ENCODE measurements around the gene ORM2.
A peak's percentile ranks its signal among the peaks of the same experiment; 100 is the strongest.

The ORM2 gene

GRCh38 chr9:114371973-114372917 lies 42.6 kb downstream of the ORM2 start:
- DNase-seq, result peak; percentile 82

DNA sequence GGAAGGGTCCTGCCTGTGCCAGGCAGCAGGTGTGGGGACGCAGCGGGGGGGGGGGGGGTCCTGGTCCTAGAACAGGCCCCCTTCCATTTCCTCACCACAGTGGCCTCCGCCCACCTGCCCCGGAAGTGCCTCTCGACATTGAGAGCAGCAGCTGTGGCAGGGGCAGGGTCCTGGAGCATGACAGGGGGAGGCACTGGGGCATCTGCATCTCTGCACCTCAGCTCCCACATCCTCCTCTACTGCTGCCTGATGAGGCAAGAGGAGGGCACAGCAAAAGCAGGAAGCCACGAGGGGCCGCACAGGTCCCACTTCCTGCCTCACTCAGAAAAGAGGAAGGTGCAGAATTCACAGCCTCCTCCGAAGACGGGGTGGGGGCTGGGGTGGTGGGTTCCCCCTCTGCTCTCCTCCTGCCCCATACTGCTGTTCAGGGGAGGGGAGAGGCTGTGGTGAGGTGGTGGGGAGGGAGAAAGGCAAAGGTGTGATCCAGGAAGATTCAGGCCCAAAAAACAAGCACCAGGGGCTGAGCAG lies 43.3 kb downstream of the ORM2 start:
- DNase-seq, result peak; percentile 90 to 91

DNA sequence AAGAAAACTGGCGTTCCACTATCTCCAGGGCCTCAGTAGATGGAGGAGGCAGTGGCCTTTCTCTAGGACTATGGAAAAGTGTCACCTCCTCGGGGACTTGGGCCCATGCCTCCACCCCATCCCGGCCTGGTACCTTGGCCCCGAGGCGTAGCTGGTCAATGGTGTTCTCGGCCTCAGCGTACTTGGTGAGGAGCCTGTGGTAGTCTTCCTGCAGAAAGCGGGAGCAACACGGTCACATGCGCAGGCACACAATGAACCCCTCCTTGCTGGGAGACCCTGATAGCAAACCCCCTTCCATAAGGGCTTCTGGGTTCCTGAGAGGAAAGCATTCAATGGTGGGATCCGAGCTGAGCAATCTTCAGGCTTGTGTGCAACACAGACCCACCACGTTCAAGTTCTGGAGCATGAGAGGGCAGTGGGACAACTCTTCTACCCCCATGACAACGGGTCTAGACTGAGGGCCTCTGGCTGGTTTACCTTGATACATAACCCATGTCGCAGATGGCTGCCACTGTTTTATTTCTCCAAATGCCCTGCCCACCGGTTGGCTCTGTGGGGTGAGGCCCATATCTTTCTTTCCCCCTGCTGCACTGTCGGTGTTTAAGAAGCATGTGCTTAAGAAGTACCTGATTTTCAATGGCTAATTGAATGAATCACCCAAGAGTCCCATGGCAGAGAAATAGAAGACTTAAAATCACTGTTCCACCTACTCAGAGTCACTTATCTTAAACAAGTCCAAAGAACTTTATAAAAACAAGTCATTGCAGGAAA lies 44.5 kb downstream of the ORM2 start:
- no peak for DNase-seq

DNA sequence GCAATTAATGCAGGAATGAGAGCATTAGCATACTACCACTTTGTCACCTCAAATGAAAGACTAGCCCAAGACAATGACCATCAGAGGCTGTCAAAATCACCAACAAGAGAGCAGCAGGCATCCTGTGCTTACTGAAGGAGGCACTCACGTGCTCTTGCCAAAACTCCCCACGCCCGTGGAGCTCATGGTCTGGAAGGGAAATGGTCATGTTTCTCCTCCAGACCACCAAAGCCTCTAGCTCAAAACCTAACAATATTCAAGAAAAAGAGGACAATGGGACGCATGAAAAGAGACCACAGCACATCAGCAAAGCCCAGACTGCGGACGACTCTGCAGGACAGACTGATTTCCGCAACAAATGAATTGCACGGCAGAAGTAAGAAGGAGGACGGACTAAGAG lies 45.3 kb downstream of the ORM2 start:
- peak in 1 of 2 donors; percentile 24 for DNase-seq

DNA sequence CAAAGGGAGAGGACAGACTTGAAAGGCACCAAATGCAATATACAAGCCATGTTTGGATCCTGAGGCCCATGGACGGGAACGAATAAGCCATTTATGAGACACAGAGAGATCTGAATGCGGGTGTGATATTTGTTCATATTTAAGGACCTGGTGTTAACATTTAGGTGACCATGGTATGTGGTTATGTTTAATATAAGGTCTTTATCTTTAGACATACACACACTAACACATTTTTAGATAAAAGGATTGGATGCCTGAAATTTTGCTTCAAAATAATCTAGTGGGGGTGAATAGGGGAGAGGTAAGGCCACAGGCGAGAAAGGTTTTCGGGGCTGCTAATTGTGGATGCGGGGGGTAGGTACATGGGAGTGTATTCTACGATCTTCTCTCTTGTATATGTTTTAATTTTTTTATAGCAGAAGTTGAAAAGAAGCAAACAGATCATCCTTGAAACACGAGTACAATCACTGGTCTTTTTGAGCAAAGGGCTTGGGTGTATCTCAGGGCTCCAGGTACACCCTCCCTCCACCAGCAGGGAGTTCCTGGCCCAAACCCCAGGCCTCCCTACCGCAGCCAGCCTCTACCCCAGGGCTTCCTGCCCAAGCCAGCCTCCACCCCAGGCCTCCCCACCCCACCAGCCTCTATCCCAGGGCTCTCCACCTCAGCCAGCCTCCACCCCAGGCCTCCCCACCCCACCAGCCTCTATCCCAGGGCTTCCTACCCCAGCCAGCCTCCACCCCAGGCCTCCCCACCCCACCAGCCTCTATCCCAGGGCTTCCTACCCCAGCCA lies 45.9 kb downstream of the ORM2 start:
- DNase-seq, result no peak

- DNase-seq, result no peak
Measured at GRCh38 chr9:114376586-114377445, 47.1 kb downstream of the ORM2 start.

- no peak for DNase-seq
Measured at GRCh38 chr9:114378016-114378415, 48.3 kb downstream of the ORM2 start.

GRCh38 chr9:114378883-114379282 lies 49.2 kb downstream of the ORM2 start:
- DNase-seq, result no peak
